Stimulated activated CD8-positive, alpha-beta memory T cell treated with anti-CD3 and anti-CD28 coated beads, Interleukin-4, amount 100 ng/mL, for 1 hour (primary cell): ENCODE measurements around the gene CEACAM16.
"Not testable (repeated sequence)": the region's sequence is repeated elsewhere in the genome, so short reads cannot be mapped to it uniquely, and the experiment has no call there.

ENCODE experiments used
- DNase-seq, 2 donors: peaks; one replicate each; pipeline ENCODE4 v3.0.0-alpha.2; 2020; ENCODE audit warnings: low read depth in 2 of 2, low spot score in 1 of 2

Gene CEACAM16

DNA sequence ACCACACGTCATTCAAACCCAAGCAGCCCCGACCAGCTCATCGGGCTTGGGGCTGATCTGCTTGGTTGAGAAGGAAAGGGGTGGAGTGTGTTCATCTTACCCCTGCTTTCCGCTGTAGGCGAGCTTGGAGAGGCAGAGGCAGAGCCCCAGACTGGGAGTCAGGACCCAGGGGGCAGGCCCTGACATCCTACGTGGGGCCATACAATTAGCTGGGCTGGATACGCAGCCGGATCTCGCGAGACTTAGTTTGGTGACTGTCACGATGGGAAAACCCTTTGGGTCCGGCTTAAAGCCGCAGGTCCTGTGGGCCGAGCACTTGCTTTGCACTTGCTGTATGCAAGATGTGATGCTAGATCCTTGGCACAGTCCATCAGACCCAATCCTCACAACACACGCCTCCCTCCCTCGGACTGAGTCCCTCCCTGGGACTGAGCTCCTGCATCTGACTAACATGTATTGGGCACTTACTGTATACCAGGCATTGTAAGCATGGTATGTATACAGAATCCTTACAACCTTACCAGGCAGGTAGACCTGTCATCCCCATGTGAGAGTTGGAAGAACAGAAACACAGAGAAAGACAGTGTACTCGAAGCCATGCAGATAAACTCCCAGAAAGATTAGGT is 3.7 kb downstream of the CEACAM16 start:
- no peak for DNase-seq

DNA sequence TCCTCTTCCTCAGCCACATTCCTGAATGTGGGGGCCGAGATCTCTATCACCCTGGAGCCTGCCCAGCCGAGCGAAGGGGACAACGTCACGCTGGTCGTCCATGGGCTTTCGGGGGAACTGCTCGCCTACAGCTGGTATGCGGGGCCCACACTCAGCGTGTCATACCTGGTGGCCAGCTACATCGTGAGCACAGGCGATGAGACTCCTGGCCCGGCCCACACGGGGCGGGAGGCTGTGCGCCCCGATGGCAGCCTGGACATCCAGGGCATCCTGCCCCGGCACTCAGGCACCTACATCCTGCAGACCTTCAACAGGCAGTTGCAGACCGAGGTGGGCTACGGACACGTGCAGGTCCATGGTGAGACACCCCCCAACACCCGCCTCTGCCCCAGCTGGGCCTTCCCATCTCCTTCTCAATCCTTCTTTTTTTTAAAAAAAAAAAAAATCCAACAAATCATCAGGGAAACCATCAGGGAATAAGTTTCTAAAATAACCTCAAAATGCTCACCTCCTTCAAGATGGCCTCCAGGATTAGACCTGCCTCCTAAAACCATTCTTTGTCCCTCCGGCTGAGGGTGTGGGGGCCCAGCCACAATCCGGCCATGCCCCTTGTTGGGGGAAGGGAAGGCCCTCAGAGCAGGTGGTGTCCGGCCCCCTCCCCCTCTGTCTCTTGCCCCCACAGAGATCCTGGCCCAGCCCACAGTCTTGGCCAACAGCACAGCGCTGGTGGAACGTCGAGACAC is 4.6 kb downstream of the CEACAM16 start:
- no peak for DNase-seq

DNA sequence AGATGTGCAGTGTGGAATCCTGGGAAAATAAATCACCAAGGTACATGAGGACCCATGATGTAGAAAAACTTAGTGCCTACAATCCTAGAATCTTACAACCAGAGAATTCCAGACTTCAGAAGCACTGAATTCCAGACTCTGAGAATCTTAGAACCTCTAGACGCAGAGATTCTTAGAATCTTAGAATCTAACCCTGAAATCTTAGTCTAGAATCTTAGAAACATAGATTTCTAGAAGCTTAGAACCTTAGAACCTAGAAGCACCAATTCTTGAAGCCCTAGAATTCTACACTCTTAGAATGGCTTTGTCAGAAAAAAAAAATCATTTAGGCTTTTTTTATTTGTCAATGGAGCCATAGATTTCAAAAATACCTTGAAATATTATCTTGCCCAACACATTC is 6.0 kb downstream of the CEACAM16 start:
- no peak for DNase-seq

DNA sequence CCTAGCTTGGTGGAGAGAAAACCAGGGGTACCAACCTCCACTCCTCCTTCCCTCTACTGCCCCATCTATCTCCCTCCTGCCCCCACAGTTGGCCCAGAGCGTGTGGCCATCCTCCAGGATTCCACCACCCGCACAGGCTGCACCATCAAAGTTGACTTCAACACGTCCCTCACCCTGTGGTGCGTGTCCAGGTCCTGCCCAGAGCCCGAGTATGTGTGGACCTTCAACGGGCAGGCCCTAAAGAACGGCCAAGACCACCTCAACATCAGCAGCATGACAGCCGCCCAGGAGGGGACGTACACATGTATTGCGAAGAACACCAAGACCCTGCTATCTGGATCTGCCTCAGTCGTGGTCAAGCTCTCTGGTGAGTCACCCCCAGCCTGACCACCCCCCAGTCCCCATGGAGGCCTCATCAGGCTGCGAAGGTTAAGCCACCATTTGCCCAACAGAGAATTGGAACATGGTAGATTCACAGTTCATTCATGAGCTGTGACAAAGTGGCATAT is 6.6 kb downstream of the CEACAM16 start:
- DNase-seq, result no peak

DNA sequence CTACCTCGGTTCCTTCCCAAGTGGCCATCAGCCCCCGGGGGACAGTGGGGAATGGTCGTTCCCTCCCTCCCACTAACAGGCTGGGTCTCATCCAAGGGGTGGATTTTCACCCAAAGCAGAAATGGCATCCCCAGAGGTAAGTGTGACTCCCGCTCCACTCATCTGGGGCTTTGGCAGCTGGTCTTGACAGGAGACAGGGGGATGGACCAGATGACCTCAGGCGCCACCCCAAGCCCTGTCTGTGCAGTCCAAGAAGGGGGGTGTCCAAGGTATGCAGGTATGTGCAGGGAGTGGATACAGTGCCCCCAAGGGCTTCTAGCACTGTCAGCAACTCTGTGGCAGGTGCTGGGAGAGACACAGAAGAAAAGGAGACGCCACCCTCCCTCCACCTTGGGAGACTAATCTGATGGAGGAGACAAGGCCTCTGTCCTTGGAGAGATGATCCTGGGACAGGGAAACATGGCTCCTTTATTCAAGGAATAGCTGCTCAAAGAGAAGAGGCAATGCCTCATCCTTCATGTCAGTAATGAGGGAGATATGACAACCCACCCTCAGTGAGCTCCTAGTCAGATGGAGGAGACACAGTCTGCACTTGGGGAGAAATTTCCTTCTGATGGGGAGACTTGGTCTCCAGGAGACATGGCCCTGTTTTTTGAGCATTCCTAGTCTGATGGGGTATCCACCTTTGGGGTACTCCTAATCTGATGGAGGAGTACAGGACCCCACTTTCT is 7.7 kb downstream of the CEACAM16 start:
- DNase-seq, result no peak

DNA sequence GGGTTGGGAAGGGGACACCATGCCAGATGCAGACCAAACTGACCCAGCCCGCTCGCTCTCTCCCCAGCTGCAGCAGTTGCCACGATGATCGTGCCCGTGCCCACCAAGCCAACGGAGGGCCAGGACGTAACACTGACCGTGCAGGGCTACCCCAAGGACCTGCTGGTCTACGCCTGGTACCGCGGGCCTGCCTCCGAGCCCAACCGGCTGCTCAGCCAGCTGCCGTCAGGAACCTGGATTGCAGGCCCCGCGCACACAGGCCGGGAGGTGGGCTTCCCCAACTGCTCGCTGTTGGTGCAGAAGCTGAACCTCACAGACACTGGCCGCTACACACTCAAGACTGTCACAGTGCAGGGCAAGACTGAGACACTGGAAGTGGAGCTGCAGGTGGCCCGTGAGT is 8.8 kb downstream of the CEACAM16 start:
- DNase-seq, result no peak

DNA sequence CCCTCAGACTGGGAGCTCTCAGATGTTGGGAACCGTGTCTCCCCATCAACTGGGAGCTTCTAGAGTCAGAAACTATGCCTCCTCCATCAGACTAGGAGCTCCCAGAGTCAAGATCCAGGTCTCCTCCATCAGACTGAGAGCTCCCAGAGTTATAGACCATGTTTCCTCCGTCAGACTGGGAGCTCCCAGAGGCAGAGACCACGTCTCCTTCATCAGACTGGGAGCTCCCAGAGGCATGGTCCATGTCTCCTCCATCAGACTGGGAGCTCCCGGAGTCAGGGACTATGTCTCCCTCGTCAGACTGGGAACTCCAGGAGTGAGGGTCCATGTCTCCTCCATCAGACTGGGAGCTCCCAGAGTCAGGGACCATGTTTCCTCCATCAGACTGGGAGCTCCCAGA is 10.0 kb downstream of the CEACAM16 start:
- no peak for DNase-seq

DNA sequence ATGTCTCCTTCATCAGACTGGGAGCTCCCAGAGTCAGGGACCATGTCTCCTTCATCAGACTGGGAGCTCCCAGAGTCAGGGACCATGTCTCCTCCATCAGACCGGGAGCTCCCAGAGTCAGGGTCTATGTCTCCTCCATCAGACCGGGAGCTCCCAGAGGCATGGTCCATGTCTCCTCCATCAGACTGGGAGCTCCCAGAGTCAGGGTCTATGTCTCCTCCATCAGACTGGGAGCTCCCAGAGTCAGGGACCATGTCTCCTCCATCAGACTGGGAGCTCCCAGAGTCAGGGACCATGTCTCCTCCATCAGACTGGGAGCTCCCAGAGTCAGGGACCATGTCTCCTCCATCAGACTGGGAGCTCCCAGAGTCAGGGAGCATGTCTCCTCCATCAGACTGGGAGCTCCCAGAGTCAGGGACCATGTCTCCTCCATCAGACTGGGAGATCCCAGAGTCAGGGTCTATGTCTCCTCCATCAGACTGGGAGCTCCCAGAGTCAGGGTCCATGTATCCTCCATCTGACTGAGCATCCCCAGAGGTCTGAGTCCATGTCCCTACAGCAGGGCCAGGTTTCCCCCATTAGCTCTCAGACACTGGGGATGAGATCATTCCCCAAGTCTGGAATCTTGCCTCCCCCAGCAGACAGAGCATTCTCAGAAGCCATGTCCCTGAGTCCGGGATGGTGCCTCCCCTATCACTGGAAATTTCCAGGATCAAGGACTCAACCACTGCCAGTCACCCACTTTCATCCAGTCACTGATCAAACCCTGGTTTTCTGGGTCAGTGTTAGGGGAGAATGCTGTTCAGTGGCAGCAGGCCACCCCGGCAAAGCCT is 10.7 kb downstream of the CEACAM16 start:
- DNase-seq, result not testable (repeated sequence)

DNA sequence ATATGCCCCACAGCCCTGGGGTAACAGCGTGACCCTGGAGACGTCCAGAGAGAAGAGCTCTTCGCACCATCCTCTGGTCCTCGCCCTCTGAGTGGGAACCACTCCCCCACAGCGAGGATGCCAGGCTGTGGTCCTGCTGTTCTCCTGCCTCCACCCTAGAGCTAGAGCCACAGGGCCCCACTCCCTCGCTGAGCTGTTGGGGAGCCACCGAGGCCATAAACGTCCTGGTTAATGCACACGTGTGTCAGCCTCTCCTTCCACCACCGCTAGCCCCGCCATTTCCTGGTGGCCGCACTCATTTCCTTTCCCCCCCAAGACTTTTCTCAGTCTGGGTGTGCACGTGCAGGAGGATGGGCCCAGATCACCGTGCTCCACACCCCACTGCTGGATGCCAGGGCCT is 11.5 kb downstream of the CEACAM16 start:
- no peak for DNase-seq

DNA sequence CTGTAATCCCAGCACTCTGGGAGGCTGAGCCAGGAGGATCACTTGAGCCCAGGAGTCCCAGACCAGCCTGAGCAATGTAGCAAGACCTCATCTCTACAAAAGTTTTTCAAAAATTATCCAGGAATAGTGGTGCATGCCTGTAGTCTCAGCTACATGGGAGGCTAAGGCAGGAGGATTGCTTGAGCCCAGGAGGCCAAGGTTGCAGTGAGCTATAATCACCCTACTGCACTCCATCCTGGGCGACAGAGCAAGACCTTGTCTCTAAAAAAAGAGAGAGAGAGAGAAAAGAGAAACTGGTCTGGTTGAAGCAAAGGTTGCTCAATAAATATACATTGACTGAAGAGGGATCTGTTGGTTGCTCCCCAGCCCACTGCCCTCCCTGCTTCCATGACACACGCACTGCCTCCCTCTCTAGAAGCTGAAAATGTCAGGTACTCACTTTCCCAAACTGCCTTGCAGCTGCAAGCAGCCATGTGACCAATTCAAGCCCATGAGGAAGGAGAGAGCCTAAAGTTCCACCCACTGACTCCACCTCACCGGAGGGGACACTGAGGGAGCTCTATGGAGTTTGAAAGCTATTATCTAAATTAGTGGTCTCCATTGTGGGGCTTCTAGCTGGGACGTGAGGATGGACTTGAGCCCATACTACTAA is 14.0 kb downstream of the CEACAM16 start:
- no peak for DNase-seq

DNA sequence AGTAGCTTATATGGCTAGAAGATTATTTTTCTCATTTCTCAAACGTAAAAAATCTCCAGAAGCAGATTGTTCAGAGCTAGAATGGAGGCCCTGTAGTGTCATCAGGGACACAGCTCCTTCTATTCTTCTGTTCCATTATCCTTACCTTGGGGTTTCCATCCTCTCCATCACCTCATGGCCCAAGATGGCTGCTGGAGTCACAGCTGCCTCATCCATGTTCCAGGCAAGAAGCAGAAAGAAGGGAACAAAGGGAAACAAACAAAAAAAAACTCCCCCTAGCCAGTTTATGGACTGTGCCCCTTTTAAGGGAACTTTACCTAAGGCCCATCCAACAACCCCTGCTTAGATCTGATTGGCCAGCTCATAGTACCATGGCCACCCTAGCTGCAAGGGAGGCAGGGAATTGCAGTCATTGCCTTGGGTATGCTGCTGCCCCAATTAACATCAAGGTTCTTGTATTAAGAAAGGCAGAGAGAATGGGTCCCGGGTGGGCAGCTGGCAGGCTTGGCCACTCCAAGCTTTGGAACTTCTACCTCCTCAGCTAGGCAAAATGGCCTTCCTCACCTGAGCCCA is 15.7 kb downstream of the CEACAM16 start:
- DNase-seq, result no peak

DNA sequence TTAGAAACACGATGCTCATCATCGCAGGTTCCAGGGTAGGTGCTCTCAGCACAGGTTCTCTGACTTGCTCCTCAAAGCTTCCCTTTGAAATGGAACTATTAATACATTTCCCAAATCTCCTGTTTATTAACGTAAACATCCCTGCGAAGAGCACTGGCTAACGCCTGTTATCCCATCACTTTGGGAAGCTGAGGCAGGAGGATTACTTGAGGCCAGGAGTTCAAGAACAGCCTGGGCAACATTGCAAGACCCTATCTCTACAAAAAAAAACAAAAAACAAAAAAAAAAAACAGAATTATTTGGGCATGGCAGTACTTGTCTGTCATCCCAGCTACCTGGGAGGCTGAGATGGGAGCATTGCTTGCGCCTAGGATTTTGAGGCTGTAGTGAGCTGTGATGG is 18.7 kb downstream of the CEACAM16 start:
- no peak for DNase-seq

DNA sequence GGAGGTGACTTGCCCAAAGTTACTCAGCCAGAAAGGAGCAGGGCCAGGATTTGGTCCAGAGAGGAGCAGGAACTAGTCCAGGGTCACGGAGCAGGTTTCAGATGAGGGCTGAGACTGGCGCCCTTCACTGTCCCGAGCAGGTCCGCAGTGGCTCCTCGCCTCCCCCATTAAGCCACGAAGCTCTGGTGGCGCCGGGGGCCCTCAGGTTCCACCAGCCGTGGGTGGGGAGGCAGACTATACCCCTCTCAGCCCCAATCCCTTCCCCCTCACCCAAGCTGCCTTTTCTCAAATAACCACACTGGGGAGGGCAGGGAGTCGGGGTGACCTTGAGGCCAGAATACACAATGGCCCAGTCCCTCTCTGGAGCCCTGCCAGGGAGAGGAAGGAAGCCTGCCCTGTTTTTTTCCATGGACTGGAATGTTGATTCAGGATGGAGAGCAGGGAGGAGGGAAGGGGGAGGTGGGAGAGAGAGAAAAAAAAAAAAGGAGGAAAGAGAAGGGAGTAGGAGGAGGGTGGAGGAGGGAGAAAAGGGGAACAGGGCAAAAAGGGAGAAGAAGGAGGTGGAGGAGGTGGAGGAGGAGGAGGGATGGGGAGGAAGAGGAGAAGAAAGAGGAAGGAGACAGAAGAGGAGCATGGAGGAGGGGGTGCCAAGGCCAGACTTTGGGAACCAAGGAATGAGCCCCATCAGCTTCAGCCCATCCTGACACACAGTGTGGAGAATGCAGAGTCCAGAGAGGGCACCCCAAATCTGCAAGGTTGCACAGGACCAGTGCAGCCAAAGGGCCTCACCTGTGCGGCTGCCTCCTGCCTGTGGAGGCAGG is 19.7 kb downstream of the CEACAM16 start:
- DNase-seq, result no peak

DNA sequence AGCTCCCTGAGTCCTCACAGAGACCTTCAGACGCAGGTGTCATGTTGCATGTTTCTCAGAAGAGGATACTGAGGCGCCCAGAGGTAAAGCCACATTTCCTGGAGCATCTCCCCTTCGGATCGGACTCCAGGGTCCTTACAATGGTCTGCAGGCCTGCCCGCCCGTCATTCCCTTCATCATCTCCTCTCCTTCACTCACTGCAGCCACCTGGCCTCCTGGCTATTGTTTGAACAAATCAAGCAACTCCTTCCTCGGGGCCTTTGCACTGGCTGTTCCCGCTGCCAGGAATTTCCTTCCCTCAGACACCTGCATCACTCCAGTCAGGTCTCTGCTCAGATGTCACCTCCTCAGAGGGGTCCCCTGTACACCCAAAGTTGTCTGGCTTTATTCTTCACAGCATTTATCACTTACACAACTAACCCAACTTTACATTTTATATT is 20.3 kb downstream of the CEACAM16 start:
- DNase-seq, result no peak

DNA sequence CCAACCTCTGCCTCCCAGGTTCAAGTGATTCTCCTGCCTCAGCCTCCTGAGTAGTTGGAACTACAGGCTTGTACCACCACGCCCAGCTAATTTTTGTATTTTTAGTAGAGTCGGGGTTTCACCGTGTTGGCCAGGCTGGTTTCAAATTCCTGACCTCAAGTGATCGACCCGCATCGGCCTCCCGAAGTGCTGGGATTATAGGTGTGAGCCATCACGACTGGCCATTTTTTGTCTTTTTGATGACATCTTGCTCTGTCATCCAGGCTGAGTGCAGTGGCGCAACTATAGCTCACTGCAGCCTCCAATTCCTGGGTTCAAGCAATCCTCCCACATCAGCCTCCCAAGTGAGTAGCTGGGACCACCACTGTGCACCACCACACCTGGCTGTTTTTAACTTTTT is 21.4 kb downstream of the CEACAM16 start:
- DNase-seq, result not testable (repeated sequence)

DNA sequence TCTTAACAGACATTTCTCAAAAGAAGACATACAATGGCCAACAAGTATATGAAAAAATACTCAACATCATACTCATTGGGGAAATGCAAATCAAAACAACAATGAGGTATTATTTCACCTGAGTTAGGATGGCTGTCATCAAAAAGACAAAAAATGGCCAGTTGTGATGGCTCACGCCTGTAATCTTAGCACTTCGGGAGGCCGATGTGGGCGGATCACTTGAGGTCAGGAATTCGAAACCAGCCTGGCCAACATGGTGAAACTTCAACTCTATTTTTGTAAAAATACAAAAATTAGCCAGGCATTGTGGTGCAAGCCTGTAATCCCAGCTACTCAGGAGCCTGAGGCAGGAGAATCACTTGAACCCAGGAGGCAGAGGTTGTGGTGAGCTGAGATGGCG is 22.0 kb downstream of the CEACAM16 start:
- no peak for DNase-seq

DNA sequence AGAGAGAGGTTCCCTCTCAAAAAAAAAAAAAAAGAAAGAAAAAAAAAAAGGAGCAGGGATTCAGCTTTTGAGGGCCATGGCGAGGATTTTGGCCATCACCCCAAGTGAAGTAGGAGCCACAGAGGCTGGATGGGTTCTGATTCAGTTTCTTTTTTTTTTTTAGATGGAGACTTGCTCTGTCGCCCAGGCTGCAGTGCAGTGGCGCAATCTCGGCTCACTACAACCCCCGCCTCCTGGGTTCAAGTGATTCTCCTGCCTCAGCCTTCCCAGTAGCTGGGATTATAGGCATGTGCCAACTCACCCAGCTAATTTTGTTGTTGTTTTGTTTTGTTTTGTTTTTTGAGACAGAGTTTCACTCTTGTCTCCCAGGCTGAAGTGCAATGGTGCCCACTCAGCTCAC is 22.4 kb downstream of the CEACAM16 start:
- DNase-seq, result not testable (repeated sequence)

DNA sequence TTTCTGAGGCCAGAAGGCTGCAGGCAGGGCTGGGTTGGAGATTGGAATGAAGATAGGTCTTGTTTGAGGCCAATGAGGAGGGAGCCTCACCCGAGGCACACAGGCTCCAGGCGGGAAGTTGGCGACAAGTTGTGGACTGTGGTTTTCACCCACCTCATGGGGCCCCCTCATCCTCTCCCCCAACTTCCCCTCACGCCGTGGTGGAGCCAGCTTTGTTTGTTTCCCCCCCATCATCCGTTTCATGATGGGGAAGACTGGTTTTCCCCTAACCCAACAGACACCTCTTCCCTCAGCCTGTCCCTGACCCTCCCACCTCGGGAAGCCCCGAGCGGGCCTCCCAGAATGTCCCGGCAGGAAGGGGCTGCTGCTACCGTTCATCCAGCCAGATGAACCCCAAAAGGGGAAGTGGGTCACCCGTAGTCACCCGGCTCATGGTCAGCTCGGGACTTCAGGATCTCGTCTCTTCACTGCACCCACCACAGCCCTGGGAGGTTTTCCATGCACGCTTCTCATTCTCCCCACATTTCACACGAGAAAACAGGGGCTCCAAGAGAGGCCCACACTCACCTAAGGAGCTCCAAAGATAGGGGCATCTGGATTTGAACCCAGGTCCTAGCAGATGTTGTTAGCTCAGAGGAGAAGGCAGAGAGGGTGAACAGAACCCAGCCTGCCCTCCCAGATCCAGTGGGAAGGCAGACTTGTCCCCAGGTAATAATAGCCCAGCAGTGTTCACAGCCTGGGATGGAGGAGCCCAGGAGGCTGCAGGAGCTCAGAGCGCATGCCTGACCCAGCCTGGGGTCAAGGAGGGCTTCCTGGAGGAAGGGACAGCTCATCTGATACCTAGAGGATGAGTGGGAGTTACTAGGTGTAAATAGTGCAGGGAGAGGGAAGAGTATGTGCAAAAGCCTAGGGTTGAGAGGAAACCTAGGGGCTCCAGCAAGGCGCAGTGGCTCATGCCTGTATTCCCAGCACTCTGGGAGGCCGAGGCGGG is 23.5 kb downstream of the CEACAM16 start:
- no peak for DNase-seq
